AG20443 (cell line): Measurements from ENCODE around the gene HECA.
A peak's percentile ranks its signal among the peaks of the same experiment; 100 is the strongest.
"Not testable (repeated sequence)": the region's sequence is repeated elsewhere in the genome, so short reads cannot be mapped to it uniquely, and the experiment has no call there.

Experiments used
- DNase-seq: peaks from one replicate; pipeline ENCODE4 v3.0.0; 2012; ENCODE audit warnings: low spot score, mixed read lengths

Gene HECA

GRCh38 chr6:139135578-139136545 is 982 bp downstream of the HECA start:
- peak; percentile 61 for DNase-seq

- DNase-seq = no peak
Measured at GRCh38 chr6:139137706-139138105, 2.8 kb downstream of the HECA start.

- not testable (repeated sequence) for DNase-seq
Measured at GRCh38 chr6:139140854-139141253, 6.0 kb downstream of the HECA start.

DNA sequence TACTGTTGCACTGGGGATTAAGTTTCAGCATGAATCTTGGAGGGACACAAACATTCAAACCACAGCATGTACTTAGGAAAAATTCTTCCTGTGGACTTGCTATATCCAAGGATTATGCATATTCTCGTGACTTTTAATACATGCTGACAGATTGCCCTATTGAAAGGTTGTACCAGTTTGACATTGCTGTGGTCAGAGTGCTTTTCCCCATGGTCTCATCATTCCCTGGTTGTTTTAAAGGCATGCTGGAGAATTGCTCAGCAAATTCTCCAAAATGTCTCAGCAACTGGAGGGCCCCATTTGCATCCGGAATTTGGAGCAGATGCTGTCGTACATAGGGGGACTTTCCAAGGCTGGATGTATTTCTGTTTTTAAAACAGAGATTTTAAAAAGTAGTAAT is 7.4 kb downstream of the HECA start:
- DNase-seq = no peak

- no peak for DNase-seq
Measured at GRCh38 chr6:139143111-139143510, 8.2 kb downstream of the HECA start.

GRCh38 chr6:139144490-139145085 is 9.7 kb downstream of the HECA start:
- DNase-seq = no peak

- no peak for DNase-seq
Measured at GRCh38 chr6:139145661-139146060, 10.8 kb downstream of the HECA start.

DNA sequence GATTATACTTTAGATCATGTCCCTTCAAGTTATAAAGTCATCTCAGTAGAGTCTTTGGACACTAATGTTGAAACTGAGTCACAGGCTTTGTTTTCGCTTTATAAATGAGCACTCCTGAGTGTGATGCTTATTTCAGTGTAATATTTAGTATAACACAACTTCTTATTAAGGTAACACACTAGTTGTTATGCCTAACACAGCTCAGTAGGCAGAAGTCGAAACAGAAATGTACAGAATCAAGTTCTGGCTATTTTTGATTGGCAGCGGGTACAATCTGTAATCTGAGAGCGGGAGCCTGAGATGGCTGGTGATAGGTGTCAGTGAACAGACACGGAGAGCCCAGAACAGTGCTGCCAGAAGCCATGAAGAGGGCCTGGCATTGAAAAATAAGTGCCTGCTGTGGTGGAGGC is 11.4 kb downstream of the HECA start:
- DNase-seq = no peak

DNA sequence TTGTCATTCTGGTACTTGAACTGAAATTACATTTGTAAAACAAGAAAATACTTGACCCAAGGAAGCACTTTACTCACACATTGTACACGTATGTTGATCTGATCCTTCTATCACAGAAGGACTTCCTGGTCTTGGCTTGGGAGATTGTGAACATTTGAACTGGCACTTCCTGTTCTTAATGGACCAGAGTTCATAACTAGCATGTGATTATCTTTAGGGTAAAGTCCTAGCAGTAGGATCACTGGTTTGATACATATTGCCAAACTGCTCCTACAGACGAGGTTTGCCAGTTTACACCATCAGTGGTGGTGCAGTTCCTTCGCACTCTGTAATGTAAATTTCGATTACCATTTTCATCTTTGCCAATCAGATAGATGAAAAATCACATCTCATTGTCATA is 12.7 kb downstream of the HECA start:
- DNase-seq = no peak

DNA sequence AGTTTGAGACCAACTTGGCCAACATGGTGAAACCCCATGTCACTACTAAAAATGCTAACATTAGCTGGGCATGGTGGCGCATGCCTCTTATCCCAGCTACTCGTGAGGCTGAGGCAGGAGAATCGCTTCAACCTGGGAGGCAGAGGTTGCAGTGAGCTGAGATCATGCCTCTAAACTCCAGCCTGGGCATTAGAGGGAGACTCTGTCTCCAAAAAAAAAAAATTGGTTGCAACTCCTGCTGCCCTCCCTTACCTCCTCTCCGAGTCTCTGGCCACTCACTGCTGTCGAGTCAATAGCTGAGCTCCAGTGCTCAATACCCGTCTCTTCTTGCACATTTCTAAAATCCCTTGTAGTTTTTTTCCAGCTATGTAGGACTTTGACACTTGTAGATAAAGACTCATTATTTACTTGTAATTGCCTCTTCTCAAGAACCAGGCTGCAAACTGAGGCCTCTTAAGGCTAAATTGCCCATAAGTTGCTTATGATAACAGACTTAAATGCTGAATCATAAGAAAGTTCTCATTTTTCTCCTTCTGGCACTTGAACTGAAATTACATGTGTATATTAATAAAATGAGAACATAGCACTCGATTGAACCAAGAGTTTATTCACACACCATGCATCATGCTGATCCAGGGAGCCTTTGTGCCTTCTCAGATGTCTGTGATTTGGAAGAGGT is 13.8 kb downstream of the HECA start:
- no peak for DNase-seq

DNA sequence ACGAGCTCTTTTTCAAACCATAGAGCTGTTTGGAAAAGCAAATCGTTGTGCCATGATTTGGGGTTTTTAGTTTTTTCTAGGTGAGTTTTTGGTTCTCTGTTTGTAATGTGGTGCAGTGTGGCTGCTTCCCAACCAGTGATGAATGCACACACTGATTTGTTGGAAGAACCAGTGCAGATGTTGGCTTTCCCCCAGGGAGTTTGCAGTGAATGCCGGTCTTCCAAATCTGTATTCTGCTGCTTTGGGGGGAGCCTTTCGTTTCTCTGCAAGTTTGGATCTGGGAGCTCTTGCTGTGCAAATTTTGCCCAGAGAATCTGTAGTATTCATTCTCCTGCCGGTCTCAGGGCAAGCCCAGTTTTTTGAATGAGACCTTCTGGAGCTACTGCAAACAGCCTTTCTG is 14.5 kb downstream of the HECA start:
- DNase-seq = peak; percentile 17

DNA sequence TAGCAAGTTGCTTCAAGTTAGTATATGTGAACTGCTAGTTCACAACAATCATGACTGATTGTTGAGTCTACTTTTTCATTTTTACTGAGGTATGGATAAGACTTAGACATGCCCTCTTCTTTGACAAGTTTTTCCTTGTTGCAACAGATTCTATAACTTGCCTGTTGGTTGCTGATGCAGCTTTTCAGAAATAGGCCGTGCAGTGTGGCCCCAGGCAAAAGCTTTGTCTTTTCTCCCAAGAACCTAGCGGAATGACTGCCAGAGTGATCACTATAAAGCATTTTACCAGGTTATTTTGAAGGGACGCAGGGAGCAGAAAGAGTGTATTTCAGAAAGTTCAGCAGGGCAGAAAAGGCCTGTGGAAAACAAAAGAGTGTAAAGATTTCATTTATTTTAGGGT is 16.0 kb downstream of the HECA start:
- DNase-seq = no peak

DNA sequence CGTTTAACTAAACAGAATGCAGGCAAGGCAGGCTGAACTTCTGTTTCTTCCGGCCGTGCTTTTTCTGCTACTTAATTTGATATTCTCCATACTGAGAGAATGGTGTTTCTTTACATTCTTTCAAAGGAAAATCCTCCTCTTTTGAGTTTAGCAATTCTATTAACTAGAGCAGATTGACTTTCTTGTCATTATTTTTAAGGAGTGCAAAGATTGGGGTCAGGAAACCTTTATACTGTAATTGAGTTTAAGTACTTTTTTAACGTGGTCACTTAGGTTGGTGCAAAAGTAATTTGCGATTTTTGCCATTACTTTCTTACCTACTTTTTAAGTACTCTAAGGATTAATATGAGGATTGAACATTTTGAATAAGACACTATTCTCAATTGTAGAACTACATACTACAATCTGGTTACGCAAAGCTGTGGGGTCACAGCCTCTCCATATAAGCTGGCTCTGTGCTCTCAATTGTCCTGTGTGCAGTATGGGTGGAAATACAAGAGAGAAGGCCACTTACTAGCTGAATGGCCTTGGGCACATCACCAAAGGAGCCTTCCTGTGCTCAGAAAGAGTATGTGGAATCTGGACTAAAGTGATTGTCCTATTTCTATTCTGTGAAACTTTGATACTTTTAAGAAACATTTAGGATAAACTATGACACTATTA is 16.7 kb downstream of the HECA start:
- DNase-seq = no peak

DNA sequence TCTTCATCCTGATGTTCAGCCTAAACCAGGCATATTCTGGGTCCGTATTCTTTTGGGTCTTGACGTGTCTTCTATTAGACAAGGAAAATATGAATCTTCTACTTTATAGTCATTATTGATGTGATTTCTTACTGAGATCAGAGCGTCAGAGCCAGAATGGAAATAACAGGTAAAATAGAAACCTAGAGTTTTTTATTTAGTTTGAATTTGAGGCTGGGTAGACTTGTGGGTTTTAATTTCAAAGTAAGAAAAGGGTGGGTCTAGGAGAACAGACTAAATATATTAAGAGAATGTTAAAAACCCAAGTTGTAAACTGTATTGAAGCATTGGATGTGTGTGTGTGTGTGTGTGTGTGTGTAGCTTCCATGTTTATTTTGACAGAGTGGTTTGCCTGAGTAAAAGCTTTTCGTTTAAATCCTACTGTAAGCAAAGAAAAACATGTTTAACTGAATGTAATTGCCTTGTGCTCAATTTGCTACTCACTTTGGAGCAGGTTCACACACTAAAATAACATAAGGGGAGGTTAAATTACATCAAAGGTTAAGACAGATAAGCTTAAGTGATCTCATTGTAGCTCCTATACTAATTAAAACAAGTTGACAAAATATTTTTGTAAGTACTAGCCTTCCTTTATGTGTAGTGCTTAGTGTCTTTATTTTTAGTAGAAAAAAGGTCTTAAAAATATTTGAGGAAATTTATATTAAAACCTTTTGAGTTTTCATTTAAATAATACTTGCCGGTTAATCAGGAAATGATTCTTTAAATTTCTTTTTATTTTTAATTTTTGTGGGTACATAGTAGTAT is 17.4 kb downstream of the HECA start:
- DNase-seq = no peak

- DNase-seq = peak; percentile 26
Measured at GRCh38 chr6:139152892-139153271, 18.0 kb downstream of the HECA start.

DNA sequence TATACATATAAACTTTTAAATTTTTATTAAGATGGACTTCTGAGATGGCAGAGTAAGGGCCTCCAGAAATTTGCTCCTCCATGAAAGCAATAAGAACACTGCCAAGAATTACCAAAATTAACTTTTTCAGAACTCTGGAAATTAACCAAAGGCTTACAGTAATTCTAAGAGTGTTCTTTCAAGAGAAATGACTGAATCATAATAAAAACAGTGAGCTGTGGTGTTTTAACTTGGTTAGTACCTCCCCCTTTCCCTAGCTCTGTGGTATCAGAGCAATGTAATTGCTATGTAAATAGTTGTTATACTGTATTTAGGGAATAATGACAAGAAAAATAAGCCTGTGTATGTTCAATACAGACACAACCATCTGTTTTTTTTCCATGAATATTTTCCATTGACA is 19.0 kb downstream of the HECA start:
- peak; percentile 38 for DNase-seq

GRCh38 chr6:139154881-139155547 is 20.1 kb downstream of the HECA start:
- no peak for DNase-seq

DNA sequence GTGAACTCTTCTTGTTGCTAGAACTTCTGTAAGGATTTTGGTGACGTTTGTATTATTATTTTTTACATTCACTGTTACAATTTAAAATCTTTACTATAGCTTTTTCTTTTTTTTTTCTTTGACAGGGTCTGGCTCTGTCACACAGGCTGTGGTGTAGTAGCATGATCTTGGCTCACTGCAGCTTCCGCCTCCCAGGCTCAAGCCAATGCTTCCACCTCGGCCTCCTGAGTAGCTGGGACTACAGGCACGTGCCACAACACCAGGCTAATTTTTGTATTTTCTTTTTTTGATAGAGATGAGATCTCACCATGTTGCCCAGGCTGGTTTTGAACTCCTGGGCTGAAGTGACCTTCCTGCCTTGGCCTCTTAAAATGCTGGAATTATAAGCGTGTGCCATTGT is 21.2 kb downstream of the HECA start:
- no peak for DNase-seq

DNA sequence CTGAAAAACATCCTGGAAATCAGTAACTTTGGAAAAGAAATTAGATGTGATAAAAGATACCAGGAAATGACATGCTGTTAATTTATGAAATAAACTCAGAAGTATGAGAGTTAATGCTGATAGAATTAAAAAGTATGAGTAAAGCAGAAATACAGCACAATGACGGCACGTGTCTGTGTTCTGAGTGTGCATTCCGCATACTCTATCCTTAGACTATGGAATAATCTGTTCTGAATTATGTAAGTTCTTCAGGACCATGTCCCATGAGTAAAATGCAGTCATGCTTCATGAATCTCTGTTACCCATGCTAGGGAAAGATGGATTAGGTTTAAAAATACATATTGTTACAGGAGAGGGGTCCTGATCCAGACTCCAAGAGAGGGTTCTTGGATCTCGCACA is 21.7 kb downstream of the HECA start:
- DNase-seq = no peak

- not testable (repeated sequence) for DNase-seq
Measured at GRCh38 chr6:139157086-139157485, 22.2 kb downstream of the HECA start.

DNA sequence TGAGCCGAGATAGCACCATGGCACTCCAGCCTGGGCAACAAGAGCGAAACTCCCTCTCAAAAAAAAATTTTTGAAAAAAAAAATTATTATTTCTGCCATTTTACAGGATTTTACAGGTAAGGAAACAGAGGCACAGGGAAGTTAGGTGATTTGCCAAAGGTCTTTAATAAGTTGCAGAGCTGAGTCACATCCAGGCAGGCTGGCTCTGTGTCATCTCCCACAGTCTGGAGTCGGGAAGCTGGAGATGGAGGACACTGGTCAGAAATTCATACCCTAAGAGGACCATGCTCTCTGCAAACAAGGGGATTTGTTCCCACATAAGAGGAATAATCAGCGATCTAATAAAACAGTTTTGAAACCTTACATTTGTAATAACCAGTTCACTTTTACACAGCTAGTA is 24.1 kb downstream of the HECA start:
- peak; percentile 21 for DNase-seq
